ENCODE data around the gene GIT1.

Gene GIT1

DNA sequence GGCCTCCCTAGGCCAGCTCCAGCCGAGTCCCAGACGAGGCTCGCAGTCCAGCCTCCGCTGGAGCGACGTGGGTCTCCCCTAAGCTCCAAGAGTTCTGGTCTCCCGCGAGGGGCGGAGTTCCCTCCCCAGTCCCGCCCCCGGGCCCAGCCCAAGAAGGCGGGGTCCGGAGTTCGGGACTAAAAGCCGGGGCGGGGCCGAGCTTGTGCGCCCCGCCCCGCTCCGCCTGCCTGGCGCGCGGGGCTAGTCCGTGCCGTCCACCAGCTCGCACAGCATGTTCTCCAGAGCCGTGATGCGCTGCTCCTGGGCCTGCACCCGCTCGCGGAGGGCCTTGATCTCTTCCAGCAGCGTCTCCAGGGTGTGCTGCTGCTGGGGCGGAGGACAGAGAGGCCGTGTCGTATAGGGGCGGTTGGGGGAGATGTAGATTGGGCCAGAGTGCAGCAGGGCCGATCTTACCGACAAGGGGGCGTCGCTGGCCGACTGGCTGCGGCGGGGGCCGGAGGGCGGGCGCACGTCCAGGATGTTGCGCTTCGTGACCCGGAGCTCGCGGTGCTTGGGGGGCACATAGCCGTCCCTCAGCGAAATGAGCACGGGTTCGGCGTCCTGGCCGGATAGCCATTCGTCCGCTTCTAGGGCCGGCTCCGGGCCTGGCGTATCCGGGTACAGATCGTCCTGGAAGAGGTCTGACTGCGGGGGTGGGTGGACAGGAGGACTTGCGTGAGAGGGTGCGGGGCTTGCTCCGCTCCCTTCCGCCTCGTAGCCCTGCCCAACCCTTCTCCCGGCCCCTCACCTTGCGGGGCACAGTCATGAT is 26.2 kb upstream of the GIT1 start:
- DNase-seq (ENCODE audit: low read depth), result peak; percentile 97
- Histone ChIP-seq H3K36me3 (ENCODE audit: control insufficient read depth, insufficient read depth, low read length, severe bottlenecking) (no peaks in the 10 kb centered on the region), H3K4me3 (ENCODE audit: low read length) (peak overlapping the region; percentile 53), H3K9me3 (ENCODE audit: control insufficient read depth, low read length) (no peaks in the 10 kb centered on the region), H3K9ac (ENCODE audit: low read length) (peak overlapping the region; percentile 19), H3K27me3 (replicated peaks; ENCODE audit: control insufficient read depth, insufficient read depth, low read length) (no peaks in the 10 kb centered on the region), H3K4me1 (ENCODE audit: control insufficient read depth, insufficient read depth, low read length) (peaks cover 23% of the 10 kb centered on the region)

DNA sequence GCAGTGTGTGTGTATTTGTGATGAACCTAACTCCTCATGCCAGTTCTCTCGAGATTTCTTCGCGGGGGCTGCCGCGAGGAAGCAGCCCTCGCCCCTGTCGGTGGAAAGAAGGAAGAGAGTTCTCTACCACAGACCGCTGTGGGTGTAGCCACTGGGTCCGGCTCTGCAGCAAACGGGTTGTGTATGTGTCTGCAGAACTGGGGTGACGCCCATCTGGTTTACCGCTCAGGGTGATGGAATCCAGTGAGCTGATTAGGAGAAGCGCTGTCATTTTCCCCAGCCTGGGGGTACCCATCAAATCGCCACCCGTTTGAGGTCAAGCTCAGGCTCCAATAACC is 25.6 kb upstream of the GIT1 start:
- peak overlapping the region; percentile 53 for H3K4me3 ChIP-seq (ENCODE audit: low read length)
- peak; percentile 37 for DNase-seq (ENCODE audit: low read depth)
- H3K27me3 ChIP-seq (replicated peaks; ENCODE audit: control insufficient read depth, insufficient read depth, low read length), result no peaks in the 10 kb centered on the region
- H3K4me1 ChIP-seq (ENCODE audit: control insufficient read depth, insufficient read depth, low read length), result peaks cover 23% of the 10 kb centered on the region
- H3K9me3 ChIP-seq (ENCODE audit: control insufficient read depth, low read length), result no peaks in the 10 kb centered on the region
- no peaks in the 10 kb centered on the region for H3K36me3 ChIP-seq (ENCODE audit: control insufficient read depth, insufficient read depth, low read length, severe bottlenecking)
- peak overlapping the region; percentile 19 for H3K9ac ChIP-seq (ENCODE audit: low read length)

DNA sequence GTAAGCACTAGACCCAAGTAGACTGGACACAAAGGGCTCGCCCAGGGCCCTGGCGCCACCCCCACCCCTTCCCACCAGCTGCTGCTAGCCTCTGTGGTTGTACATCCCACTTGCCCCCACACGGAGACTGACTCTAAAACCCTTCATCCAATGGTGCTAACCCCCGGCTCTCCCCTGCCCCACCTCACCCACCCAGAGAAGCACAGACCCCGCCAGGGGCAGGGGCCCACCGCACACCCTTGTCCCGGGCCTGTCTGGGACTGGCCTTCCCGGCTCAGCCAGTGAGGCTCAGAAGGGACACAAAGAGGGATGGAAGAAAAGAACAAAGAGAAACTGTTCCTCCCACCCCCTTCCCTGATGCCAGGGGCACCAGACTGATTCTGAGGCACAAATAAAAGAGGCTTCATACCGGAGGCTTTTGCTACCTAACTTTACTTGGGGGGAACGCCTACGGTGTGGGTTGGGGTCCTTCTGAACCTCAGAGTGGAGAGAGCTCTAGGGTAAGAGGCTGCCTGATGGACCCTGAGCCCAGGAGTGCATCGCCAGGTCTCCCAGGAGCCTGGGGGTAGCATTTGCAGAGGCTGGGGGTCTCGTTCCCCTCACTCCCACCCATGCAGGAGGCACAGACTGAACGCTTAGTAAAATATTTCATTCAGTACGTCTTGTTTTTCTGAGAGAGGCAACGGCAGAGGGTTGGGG is 25.1 kb upstream of the GIT1 start:
- H3K27me3 ChIP-seq (replicated peaks; ENCODE audit: control insufficient read depth, insufficient read depth, low read length), result no peaks in the 10 kb centered on the region
- DNase-seq (ENCODE audit: low read depth), result no peak
- H3K36me3 ChIP-seq (ENCODE audit: control insufficient read depth, insufficient read depth, low read length, severe bottlenecking), result no peaks in the 10 kb centered on the region
- H3K4me1 ChIP-seq (ENCODE audit: control insufficient read depth, insufficient read depth, low read length), result peaks cover 23% of the 10 kb centered on the region
- H3K9me3 ChIP-seq (ENCODE audit: control insufficient read depth, low read length), result no peaks in the 10 kb centered on the region
- peak overlapping the region; percentile 19 for H3K9ac ChIP-seq (ENCODE audit: low read length)
- H3K4me3 ChIP-seq (ENCODE audit: low read length), result peak overlapping the region; percentile 53

DNA sequence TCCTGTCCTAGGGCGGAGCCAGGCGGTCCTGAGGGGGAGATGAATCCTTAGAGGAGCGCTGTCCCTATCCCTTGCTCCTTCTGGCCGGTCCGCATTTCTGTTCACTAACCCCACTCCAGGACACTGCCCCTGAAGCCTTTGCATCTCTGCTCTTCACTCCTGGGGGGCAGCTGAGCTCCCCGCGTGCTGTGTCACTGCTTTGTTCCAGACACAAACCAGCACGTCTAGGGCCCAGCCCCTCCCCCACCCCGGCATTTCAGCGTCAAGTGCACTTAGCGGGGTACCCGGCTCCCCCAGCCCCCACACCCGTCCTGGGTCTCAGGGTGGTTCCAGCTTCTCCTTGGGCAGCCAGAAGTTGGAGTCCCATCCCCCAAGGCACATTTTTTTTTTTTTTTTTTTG is 24.4 kb upstream of the GIT1 start:
- peak overlapping the region; percentile 75 for H3K9ac ChIP-seq (ENCODE audit: low read length)
- H3K4me1 ChIP-seq (ENCODE audit: control insufficient read depth, insufficient read depth, low read length), result peaks cover 23% of the 10 kb centered on the region
- no peaks in the 10 kb centered on the region for H3K36me3 ChIP-seq (ENCODE audit: control insufficient read depth, insufficient read depth, low read length, severe bottlenecking)
- peak overlapping the region; percentile 59 for H3K4me3 ChIP-seq (ENCODE audit: low read length)
- no peak for DNase-seq (ENCODE audit: low read depth)
- no peaks in the 10 kb centered on the region for H3K27me3 ChIP-seq (replicated peaks; ENCODE audit: control insufficient read depth, insufficient read depth, low read length)
- no peaks in the 10 kb centered on the region for H3K9me3 ChIP-seq (ENCODE audit: control insufficient read depth, low read length)

DNA sequence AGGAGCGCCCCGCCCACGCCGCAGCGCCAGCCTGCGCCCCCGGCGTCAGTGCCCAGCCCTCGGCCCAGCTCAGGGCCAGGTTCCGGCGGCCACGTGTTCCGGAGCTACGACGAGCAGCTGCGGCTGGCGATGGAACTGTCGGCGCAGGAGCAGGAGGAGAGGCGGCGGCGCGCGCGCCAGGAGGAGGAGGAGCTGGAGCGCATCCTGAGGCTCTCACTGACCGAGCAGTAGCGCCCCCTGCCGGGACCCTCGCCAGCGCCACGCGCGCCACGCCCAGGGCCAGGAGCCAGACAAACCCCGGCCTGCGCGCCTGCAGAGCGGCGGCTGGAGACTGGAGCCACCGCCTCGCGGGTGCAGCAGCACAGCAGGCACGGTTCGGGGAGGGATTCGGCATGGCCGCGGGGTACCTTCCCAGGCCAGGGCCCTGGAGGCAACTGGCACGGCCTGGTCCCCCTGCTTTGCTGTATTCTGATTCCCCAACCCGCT is 23.9 kb upstream of the GIT1 start:
- H3K4me1 ChIP-seq (ENCODE audit: control insufficient read depth, insufficient read depth, low read length), result peaks cover 23% of the 10 kb centered on the region
- peak; percentile 90 for DNase-seq (ENCODE audit: low read depth)
- H3K9ac ChIP-seq (ENCODE audit: low read length), result peak overlapping the region; percentile 75
- H3K9me3 ChIP-seq (ENCODE audit: control insufficient read depth, low read length), result no peaks in the 10 kb centered on the region
- H3K27me3 ChIP-seq (replicated peaks; ENCODE audit: control insufficient read depth, insufficient read depth, low read length), result no peaks in the 10 kb centered on the region
- H3K4me3 ChIP-seq (ENCODE audit: low read length), result peak overlapping the region; percentile 59
- no peaks in the 10 kb centered on the region for H3K36me3 ChIP-seq (ENCODE audit: control insufficient read depth, insufficient read depth, low read length, severe bottlenecking)

DNA sequence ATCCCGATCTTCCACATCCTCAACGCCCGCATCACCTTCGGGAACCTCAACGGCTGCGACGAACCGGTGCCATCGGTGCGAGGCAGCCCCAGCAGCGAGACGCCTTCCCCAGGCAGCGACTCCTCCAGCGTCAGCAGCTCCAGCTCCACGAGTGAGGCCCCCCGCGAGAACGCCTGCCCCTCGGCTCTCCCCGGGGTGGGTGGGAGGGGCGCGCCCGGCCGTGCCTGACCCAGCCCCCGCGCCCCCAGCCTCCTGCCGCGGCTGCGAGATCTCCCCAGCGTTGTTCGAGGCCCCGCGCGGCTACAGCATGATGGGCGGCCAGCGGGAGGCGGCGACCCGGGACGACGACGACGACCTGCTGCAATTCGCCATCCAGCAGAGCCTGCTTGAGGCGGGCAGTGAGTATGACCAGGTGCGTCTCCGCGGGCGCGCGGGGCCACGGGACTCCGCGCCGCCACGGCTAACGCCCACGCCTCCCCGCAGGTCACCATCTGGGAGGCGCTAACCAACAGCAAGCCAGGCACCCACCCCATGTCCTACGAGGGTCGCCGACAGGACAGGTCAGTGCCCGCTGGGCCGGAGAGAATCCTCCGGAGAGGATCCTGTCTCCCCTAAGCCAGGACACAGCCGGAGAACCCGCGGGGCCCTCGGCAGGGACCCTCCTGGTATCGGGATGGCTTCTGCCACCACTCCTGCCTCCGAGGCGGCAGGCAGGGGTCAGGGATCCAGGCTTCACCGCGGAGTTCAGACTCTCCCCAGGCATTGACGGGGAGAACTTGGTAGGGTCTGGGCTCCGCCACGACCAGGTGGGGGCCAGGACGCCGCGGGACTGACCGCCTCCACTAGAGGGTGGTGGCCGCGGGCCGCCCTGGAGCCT is 23.2 kb upstream of the GIT1 start:
- H3K27me3 ChIP-seq (replicated peaks; ENCODE audit: control insufficient read depth, insufficient read depth, low read length), result no peaks in the 10 kb centered on the region
- H3K4me3 ChIP-seq (ENCODE audit: low read length), result no peak overlapping the region
- no peak for DNase-seq (ENCODE audit: low read depth)
- H3K9ac ChIP-seq (ENCODE audit: low read length), result no peak overlapping the region
- H3K36me3 ChIP-seq (ENCODE audit: control insufficient read depth, insufficient read depth, low read length, severe bottlenecking), result no peaks in the 10 kb centered on the region
- peaks cover 23% of the 10 kb centered on the region for H3K4me1 ChIP-seq (ENCODE audit: control insufficient read depth, insufficient read depth, low read length)
- H3K9me3 ChIP-seq (ENCODE audit: control insufficient read depth, low read length), result no peaks in the 10 kb centered on the region

DNA sequence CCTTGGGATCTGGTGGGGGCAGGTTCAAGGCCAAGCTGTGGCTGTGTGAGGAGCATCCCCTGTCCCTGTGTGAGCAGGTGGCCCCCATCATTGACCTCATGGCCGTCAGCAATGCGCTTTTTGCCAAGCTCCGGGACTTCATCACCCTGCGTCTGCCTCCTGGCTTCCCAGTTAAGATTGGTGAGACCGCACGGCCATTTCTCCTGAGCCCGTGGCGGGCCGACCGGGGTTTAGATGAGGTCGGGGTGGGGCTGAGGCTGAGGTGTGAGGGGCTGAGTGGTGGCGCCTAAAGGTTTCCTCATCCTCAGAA is 22.6 kb upstream of the GIT1 start:
- Histone ChIP-seq H3K9ac (ENCODE audit: low read length) (no peak overlapping the region), H3K27me3 (replicated peaks; ENCODE audit: control insufficient read depth, insufficient read depth, low read length) (no peaks in the 10 kb centered on the region), H3K9me3 (ENCODE audit: control insufficient read depth, low read length) (no peaks in the 10 kb centered on the region), H3K36me3 (ENCODE audit: control insufficient read depth, insufficient read depth, low read length, severe bottlenecking) (no peaks in the 10 kb centered on the region), H3K4me1 (ENCODE audit: control insufficient read depth, insufficient read depth, low read length) (peaks cover 19% of the 10 kb centered on the region), H3K4me3 (ENCODE audit: low read length) (no peak overlapping the region)
- DNase-seq (ENCODE audit: low read depth), result no peak

DNA sequence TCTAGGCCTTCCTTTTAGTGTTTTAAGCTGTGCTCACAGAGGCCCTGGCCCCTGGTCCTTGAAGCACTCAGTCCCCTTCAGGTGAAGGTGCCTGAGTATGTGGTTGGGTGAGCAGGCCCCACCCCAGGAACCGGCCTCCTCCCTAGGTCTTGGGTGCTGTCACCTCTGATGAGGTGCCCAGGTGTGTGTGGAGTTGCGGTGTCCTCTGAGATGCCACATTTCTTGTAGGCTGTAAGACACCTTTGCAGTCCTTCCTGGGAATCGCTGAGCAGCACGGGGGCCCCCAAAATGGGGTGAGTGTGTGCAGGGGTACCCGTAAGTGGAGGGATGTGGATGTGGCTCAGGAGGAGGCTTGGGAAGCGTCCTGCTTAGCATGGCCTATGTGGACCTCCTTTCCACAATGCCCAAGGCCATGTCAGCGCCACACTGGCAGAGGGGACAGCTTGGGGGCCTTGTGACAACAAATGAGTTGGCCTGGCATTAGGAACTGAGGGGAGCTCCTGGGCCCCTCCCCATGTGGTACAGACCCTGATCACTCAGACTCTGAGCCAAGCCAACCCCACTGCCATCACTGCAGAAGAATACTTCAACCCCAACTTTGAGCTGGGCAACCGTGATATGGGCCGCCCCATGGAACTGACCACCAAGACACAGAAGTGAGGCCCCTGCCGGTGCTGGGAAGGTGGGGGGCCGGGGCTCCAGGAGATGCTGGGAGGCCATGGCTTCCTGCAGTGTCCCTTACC is 22.1 kb upstream of the GIT1 start:
- no peak for DNase-seq (ENCODE audit: low read depth)
- H3K4me1 ChIP-seq (ENCODE audit: control insufficient read depth, insufficient read depth, low read length), result peaks cover 19% of the 10 kb centered on the region
- no peaks in the 10 kb centered on the region for H3K36me3 ChIP-seq (ENCODE audit: control insufficient read depth, insufficient read depth, low read length, severe bottlenecking)
- H3K4me3 ChIP-seq (ENCODE audit: low read length), result no peak overlapping the region
- no peaks in the 10 kb centered on the region for H3K9me3 ChIP-seq (ENCODE audit: control insufficient read depth, low read length)
- H3K27me3 ChIP-seq (replicated peaks; ENCODE audit: control insufficient read depth, insufficient read depth, low read length), result no peaks in the 10 kb centered on the region
- H3K9ac ChIP-seq (ENCODE audit: low read length), result no peak overlapping the region

DNA sequence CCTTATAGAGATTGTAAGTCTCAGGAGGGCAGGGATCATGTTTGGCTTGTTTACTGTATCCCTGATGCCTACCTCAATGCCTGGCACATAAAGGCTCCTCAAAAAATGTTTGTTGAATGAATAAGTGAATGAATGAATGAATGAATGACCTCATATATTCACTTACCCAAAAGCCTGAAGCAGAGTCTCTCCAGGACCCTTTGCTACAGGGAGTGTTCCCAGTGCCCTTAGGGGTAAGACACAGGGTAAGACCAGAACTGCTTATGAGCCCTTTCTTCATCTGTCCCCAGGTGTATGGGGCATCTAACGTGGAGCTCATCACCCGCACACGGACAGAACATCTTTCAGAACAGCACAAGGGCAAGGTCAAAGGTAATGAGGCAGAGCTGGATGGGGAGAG is 20.9 kb upstream of the GIT1 start:
- H3K9ac ChIP-seq (ENCODE audit: low read length), result no peak overlapping the region
- no peaks in the 10 kb centered on the region for H3K36me3 ChIP-seq (ENCODE audit: control insufficient read depth, insufficient read depth, low read length, severe bottlenecking)
- peaks cover 13% of the 10 kb centered on the region for H3K4me1 ChIP-seq (ENCODE audit: control insufficient read depth, insufficient read depth, low read length)
- no peak for DNase-seq (ENCODE audit: low read depth)
- no peaks in the 10 kb centered on the region for H3K9me3 ChIP-seq (ENCODE audit: control insufficient read depth, low read length)
- H3K4me3 ChIP-seq (ENCODE audit: low read length), result no peak overlapping the region
- H3K27me3 ChIP-seq (replicated peaks; ENCODE audit: control insufficient read depth, insufficient read depth, low read length), result no peaks in the 10 kb centered on the region

DNA sequence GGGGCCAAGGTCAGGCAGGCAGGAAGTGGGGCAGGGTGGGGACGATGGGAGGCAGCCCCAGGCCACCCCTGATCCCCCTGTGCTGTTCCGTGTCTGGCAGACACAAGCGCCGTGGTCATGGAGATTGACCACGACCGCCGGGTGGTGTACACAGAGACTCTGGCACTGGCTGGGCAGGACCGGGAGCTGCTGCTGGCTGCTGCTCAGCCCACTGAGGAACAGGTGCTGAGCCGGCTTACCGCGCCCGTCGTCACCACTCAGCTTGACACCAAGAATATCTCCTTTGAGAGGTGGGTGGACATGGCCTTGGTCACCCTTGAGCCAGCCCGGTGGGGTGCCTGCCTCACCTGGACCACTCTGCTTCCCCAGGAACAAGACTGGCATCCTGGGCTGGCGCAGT is 19.5 kb upstream of the GIT1 start:
- H3K9ac ChIP-seq (ENCODE audit: low read length), result no peak overlapping the region
- no peaks in the 10 kb centered on the region for H3K36me3 ChIP-seq (ENCODE audit: control insufficient read depth, insufficient read depth, low read length, severe bottlenecking)
- peaks cover 6% of the 10 kb centered on the region for H3K4me1 ChIP-seq (ENCODE audit: control insufficient read depth, insufficient read depth, low read length)
- H3K27me3 ChIP-seq (replicated peaks; ENCODE audit: control insufficient read depth, insufficient read depth, low read length), result no peaks in the 10 kb centered on the region
- no peak overlapping the region for H3K4me3 ChIP-seq (ENCODE audit: low read length)
- no peaks in the 10 kb centered on the region for H3K9me3 ChIP-seq (ENCODE audit: control insufficient read depth, low read length)
- no peak for DNase-seq (ENCODE audit: low read depth)

Measured in adipocyte (in vitro differentiated cells).